SH-SY5Y (cell line): ENCODE data around the gene LTBP1.

ENCODE experiments used
- GATA2 ChIP-seq: IDR thresholded peaks from 2 replicates; pipeline ENCODE4 v1.6.1; 2011; ENCODE audit warnings: mild to moderate bottlenecking, low read depth, low read length
- GATA3 ChIP-seq: IDR thresholded peaks from 2 replicates; pipeline ENCODE4 v1.6.1; 2011; ENCODE audit warnings: low read depth, mild to moderate bottlenecking, low read length, moderate library complexity

- TF ChIP-seq GATA2 = no peak
- TF ChIP-seq GATA3 = no peak
Observed at GRCh38 chr2:33104052-33104623, 157.4 kb downstream of the LTBP1 start.
